Measurements from ENCODE around the gene SCG5. TPM values are rescaled to one million over a fixed set of nuclear protein-coding genes. Genes with fewer than 3 reads are reported as not detected.

Gene SCG5
- total RNA-seq, 1 experiment from 2014 or later, result 23.9 TPM

DNA sequence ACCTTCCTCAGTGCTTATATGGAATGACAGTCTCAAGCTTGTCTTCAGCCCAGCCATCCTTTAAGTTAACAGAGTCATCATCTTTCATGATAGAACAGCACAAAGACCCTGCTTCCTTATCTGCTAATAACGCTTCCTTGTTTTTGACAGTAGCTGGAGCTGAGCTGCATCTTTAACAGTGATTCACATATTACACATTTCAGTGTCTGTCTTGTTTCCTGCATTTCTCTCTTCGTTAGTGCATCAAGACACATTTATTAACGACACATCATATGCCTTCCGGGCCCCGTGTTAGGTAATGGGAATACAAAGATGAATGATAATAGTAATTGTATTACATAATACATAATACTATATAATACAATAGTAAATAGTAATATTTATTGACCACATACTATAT is 46.0 kb downstream of the SCG5 start:
- Histone ChIP-seq H3K23ac (ENCODE audit: insufficient read length, low read depth, low read length) (no peak overlapping the region), H3K79me1 (ENCODE audit: insufficient read depth, low read depth, low read length, poor library complexity, severe bottlenecking) (no peaks in the 10 kb centered on the region), H2AFZ (ENCODE audit: low read length) (no peak overlapping the region), H3K9me3 (ENCODE audit: control insufficient read depth, low read depth, low read length) (no peaks in the 10 kb centered on the region), H2AK5ac (ENCODE audit: insufficient read length, low read length) (no peak overlapping the region), H2BK15ac (ENCODE audit: low read depth, low read length) (no peak overlapping the region), H3T11ph (ENCODE audit: low read length) (no peak overlapping the region), H3K27me3 (ENCODE audit: insufficient read depth, low read length) (no peaks in the 10 kb centered on the region), H4K8ac (replicated peaks; ENCODE audit: insufficient read length, low read depth, low read length) (no peak overlapping the region), H3K56ac (ENCODE audit: insufficient read length, low read depth, low read length) (no peak overlapping the region), H2BK120ac (ENCODE audit: low read depth, low read length, poor library complexity, severe bottlenecking) (no peak overlapping the region), H2BK5ac (ENCODE audit: insufficient read length, low read length) (no peak overlapping the region), H2BK20ac (ENCODE audit: low read depth, low read length, poor library complexity, severe bottlenecking) (no peak overlapping the region), H2BK12ac (ENCODE audit: insufficient read length, low read depth, low read length) (no peak overlapping the region), H3K4me2 (ENCODE audit: insufficient read depth, insufficient read length, low read length) (no peak overlapping the region), H3K4me1 (ENCODE audit: insufficient read depth, low read length) (peaks cover 4% of the 10 kb centered on the region; the same call in 1 of the 2 replicates), H3K27ac (ENCODE audit: insufficient read length, low read depth, low read length) (no peak overlapping the region), H3K4ac (ENCODE audit: low read depth, low read length) (no peak overlapping the region), H3K79me2 (ENCODE audit: insufficient read depth, low read length) (no peaks in the 10 kb centered on the region), H3K14ac (ENCODE audit: insufficient read depth, low read length) (no peak overlapping the region), H4K5ac (ENCODE audit: insufficient read length, low read depth, low read length) (no peak overlapping the region), H3K18ac (ENCODE audit: insufficient read length, low read depth, low read length) (no peak overlapping the region), H4K91ac (ENCODE audit: insufficient read length, low read depth, low read length) (no peak overlapping the region), H3K23me2 (ENCODE audit: insufficient read length, low read depth, low read length, poor library complexity, severe bottlenecking) (no peaks in the 10 kb centered on the region), H4K20me1 (ENCODE audit: control insufficient read depth, insufficient read depth, insufficient read length) (no peaks in the 10 kb centered on the region), H3K9ac (ENCODE audit: extremely low read depth, insufficient read length, low read length) (no peak overlapping the region)
- DNase-seq, result no peak
- no peak overlapping the region for H3K27ac Mint-ChIP-seq
- H3K36me3 Mint-ChIP-seq (ENCODE audit: insufficient read depth in 1 of 3, low read depth in 3 of 3), result peaks cover 4 to 29% (median 7%) of the 10 kb centered on the region in 3 experiments; a peak in 6 of 7 replicates
- no peaks in the 10 kb centered on the region; a peak in 1 of 5 replicates for H3K9me3 Mint-ChIP-seq
- WGBS (ENCODE audit: extremely low coverage, insufficient read length, low lambda C conversion rate), result no CpG with 5 or more reads among the region's 5 CpGs
- no peak for TF ChIP-seq CTCF (conservative IDR thresholded peaks at IDR 0.05)
- no peak overlapping the region for H3K4me3 Mint-ChIP-seq
- no peaks in the 10 kb centered on the region; the same call in 1 of the 2 replicates for H3K27me3 Mint-ChIP-seq (ENCODE audit: low read depth)
- peaks cover 7 to 16% of the 10 kb centered on the region in 2 experiments; a peak in 3 of 4 replicates for H3K4me1 Mint-ChIP-seq

Data from H9 (cell line).